HEK293 (cell line): ENCODE results near the gene EFHC1.

Source experiments
- CTCF ChIA-PET: fragments of 350-600 bp; formaldehyde crosslinking; extraction: SDS; loops from one replicate; lab custom pipeline; 2021; ENCODE audit warnings: antibody characterized with exemption; lab: Yijun Ruan, JAX
- POLR2A ChIA-PET: fragments of 300-600 bp; formaldehyde crosslinking; extraction: SDS; loops from one replicate; lab custom pipeline; 2020; ENCODE audit warnings: antibody characterized with exemption, inconsistent platforms; lab: Yijun Ruan, JAX
- H3K27ac ChIP-seq: fragments of 200-500 bp; sonication (Bioruptor generic); 2 replicates; pipeline ENCODE4 v1.5.1; 2014; ENCODE audit warnings: low read depth, low read length, control low read depth, inconsistent platforms; ENCODE audit errors: extremely low read depth
- H3K36me3 ChIP-seq, 2 experiments: fragments of 200-500 bp in 1 of 2; sonication (Bioruptor generic) in 1 of 2; 1 replicate in 1 of 2; 2 replicates in 1 of 2; pipeline ENCODE4 v1.5.1; 2014 to 2017; ENCODE audit warnings: inconsistent platforms in 2 of 2, low read length in 2 of 2; ENCODE audit not compliant: control insufficient read depth in 2 of 2, insufficient read depth in 1 of 2
- H3K4me1 ChIP-seq: fragments of 200-500 bp; sonication (Bioruptor generic); 2 replicates; pipeline ENCODE4 v1.5.1; 2014; ENCODE audit warnings: mild to moderate bottlenecking, low read length, inconsistent platforms; ENCODE audit not compliant: control insufficient read depth, insufficient read depth
- H3K4me3 ChIP-seq: 2 replicates; pipeline ENCODE4 v1.5.1; 2011; ENCODE audit warnings: low read depth, mild to moderate bottlenecking, control low read depth, low read length, moderate library complexity
- H3K9me3 ChIP-seq: fragments of 200-500 bp; sonication (Bioruptor generic); 2 replicates; pipeline ENCODE4 v1.5.1; 2014; ENCODE audit warnings: low read depth, low read length, inconsistent platforms; ENCODE audit not compliant: control insufficient read depth, insufficient read depth
- BCL6B ChIP-seq: fragments of 450-650 bp; formaldehyde crosslinking; IDR thresholded peaks from 2 replicates; pipeline ENCODE4 v1.5.1; 2017; ENCODE audit warnings: missing biosample characterization, missing genetic modification characterization
- ELK4 ChIP-seq: IDR thresholded peaks from 2 replicates; pipeline ENCODE4 v1.6.1; 2011; ENCODE audit warnings: mild to moderate bottlenecking, low read depth, low read length, borderline replicate concordance
- GLI4 ChIP-seq: fragments of 450-650 bp; formaldehyde crosslinking; IDR thresholded peaks from 2 replicates; pipeline ENCODE4 v1.5.1; 2016; ENCODE audit warnings: missing biosample characterization, missing genetic modification characterization
- HOXD13 ChIP-seq: sonication (generic); formaldehyde crosslinking; IDR thresholded peaks from 2 replicates; pipeline ENCODE4 v1.8.0; 2022; ENCODE audit warnings: missing genetic modification reagents, borderline replicate concordance
- KLF7 ChIP-seq: fragments of 450-650 bp; formaldehyde crosslinking; IDR thresholded peaks from 2 replicates; pipeline ENCODE4 v1.5.1; 2016; ENCODE audit warnings: missing biosample characterization, missing genetic modification characterization, borderline replicate concordance
- OVOL3 ChIP-seq: fragments of 450-650 bp; formaldehyde crosslinking; IDR thresholded peaks from 2 replicates; pipeline ENCODE4 v1.5.1; 2016; ENCODE audit warnings: missing biosample characterization, missing genetic modification characterization
- SP3 ChIP-seq: fragments of 450-650 bp; formaldehyde crosslinking; IDR thresholded peaks from 2 replicates; pipeline ENCODE4 v1.5.1; 2016; ENCODE audit warnings: missing biosample characterization, missing genetic modification characterization
- SP7 ChIP-seq: fragments of 450-650 bp; formaldehyde crosslinking; IDR thresholded peaks from 2 replicates; pipeline ENCODE4 v1.5.1; 2016; ENCODE audit warnings: missing biosample characterization, missing genetic modification characterization
- ZNF138 ChIP-seq: fragments of 450-650 bp; formaldehyde crosslinking; IDR thresholded peaks from 2 replicates; pipeline ENCODE4 v1.5.1; 2016; ENCODE audit warnings: missing biosample characterization, missing genetic modification characterization, borderline replicate concordance
- ZNF239 ChIP-seq: fragments of 450-650 bp; formaldehyde crosslinking; IDR thresholded peaks from 2 replicates; pipeline ENCODE4 v1.5.1; 2016; ENCODE audit warnings: missing biosample characterization, missing genetic modification characterization
- ZNF266 ChIP-seq: fragments of 450-650 bp; formaldehyde crosslinking; IDR thresholded peaks from 2 replicates; pipeline ENCODE4 v1.5.1; 2016; ENCODE audit warnings: missing biosample characterization, missing genetic modification characterization, low read depth
- ZNF426 ChIP-seq: fragments of 450-650 bp; formaldehyde crosslinking; IDR thresholded peaks from 2 replicates; pipeline ENCODE4 v1.5.1; 2017; ENCODE audit warnings: missing biosample characterization, missing genetic modification characterization, mild to moderate bottlenecking, inconsistent platforms, moderate library complexity
- ZNF501 ChIP-seq: fragments of 450-650 bp; formaldehyde crosslinking; IDR thresholded peaks from 2 replicates; pipeline ENCODE4 v1.5.1; 2016; ENCODE audit warnings: missing biosample characterization, missing genetic modification characterization
- ZNF513 ChIP-seq: fragments of 450-650 bp; IDR thresholded peaks from 2 replicates; pipeline ENCODE4 v1.5.1; 2018; ENCODE audit warnings: missing biosample characterization, missing genetic modification characterization
- ZNF514 ChIP-seq: fragments of 450-650 bp; formaldehyde crosslinking; IDR thresholded peaks from 2 replicates; pipeline ENCODE4 v1.5.1; 2016; ENCODE audit warnings: missing biosample characterization, missing genetic modification characterization
- ZNF558 ChIP-seq: fragments of 450-650 bp; formaldehyde crosslinking; IDR thresholded peaks from 2 replicates; pipeline ENCODE4 v1.5.1; 2016; ENCODE audit warnings: missing biosample characterization, missing genetic modification characterization
- ZNF610 ChIP-seq: fragments of 450-650 bp; formaldehyde crosslinking; IDR thresholded peaks from 2 replicates; pipeline ENCODE4 v1.5.1; 2016; ENCODE audit warnings: missing biosample characterization, missing genetic modification characterization, borderline replicate concordance
- ZNF645 ChIP-seq: fragments of 450-650 bp; formaldehyde crosslinking; IDR thresholded peaks from 2 replicates; pipeline ENCODE4; 2016; ENCODE audit warnings: missing biosample characterization, missing genetic modification characterization
- ZNF654 ChIP-seq: fragments of 450-650 bp; formaldehyde crosslinking; IDR thresholded peaks from 2 replicates; pipeline ENCODE4 v1.5.1; 2016; ENCODE audit warnings: low read depth, missing biosample characterization, missing genetic modification characterization
- ZNF747 ChIP-seq: fragments of 450-650 bp; formaldehyde crosslinking; IDR thresholded peaks from 2 replicates; pipeline ENCODE4 v1.5.1; 2016; ENCODE audit warnings: missing biosample characterization, missing genetic modification characterization
- ZNF776 ChIP-seq: fragments of 450-650 bp; formaldehyde crosslinking; IDR thresholded peaks from 2 replicates; pipeline ENCODE4 v1.5.0; 2017; ENCODE audit warnings: missing biosample characterization, missing genetic modification characterization, borderline replicate concordance
- ZNF792 ChIP-seq: fragments of 450-650 bp; formaldehyde crosslinking; IDR thresholded peaks from 2 replicates; pipeline ENCODE4 v1.5.1; 2016; ENCODE audit warnings: missing biosample characterization, missing genetic modification characterization
- ZSCAN23 ChIP-seq: fragments of 450-650 bp; formaldehyde crosslinking; IDR thresholded peaks from 2 replicates; pipeline ENCODE4 v1.5.1; 2016; ENCODE audit warnings: missing biosample characterization, missing genetic modification characterization

Gene EFHC1

GRCh38 chr6:52552278-52552643 lies 132.1 kb downstream of the EFHC1 start (continued):
- no peak for TF ChIP-seq ZNF426 (tag by site-specific recombination)
- TF ChIP-seq ZNF558 = no peak
- TF ChIP-seq, all 188 proteins: peak for 0

- H3K27ac ChIP-seq = no peak overlapping the region
- ChIA-PET POLR2A (no interaction called here), CTCF (interaction anchor here (1.2 to 2.6 kb wide), 3 partner anchors 22 to 137 kb away, joined by 3 to 9 read pairs (median 3); no protein-coding TSS in a partner anchor)
- TF ChIP-seq ZNF610 = no peak
- TF ChIP-seq ZNF239 (tag by site-specific recombination) = peak; percentile 95
- H3K9me3 ChIP-seq = no peaks in the 10 kb centered on the region
- no peaks in the 10 kb centered on the region for H3K36me3 ChIP-seq
- H3K4me1 ChIP-seq = peaks cover 23% of the 10 kb centered on the region
- H3K4me3 ChIP-seq = no peak overlapping the region
These were observed 133.0 kb downstream of the EFHC1 start for GRCh38 chr6:52553158-52553557.

GRCh38 chr6:52553719-52554118 lies 133.6 kb downstream of the EFHC1 start:
- H3K27ac ChIP-seq = no peak overlapping the region
- H3K9me3 ChIP-seq = no peaks in the 10 kb centered on the region
- H3K4me1 ChIP-seq = peaks cover 17% of the 10 kb centered on the region
- H3K4me3 ChIP-seq = no peak overlapping the region
- H3K36me3 ChIP-seq = no peaks in the 10 kb centered on the region
- ChIA-PET CTCF (interaction anchor here (1.4 kb wide), 1 partner anchor 111 kb away, joined by 3 read pairs; no protein-coding TSS in a partner anchor), POLR2A (no interaction called here)
- TF ChIP-seq ZNF239 (tag by site-specific recombination) = no peak
- TF ChIP-seq ZNF513 (tag by site-specific recombination) = no peak
- TF ChIP-seq ZNF654 (tag by site-specific recombination) = no peak
- no peak for TF ChIP-seq HOXD13
- no peak for TF ChIP-seq ZNF776 (tag by site-specific recombination)
- TF ChIP-seq ZNF138 (tag by site-specific recombination) = no peak
- TF ChIP-seq ZNF792 (tag by site-specific recombination) = no peak
- TF ChIP-seq ZNF514 = no peak
- TF ChIP-seq ZNF747 (tag by site-specific recombination) = no peak
- TF ChIP-seq GLI4 (tag by site-specific recombination) = no peak
- TF ChIP-seq KLF7 (tag by site-specific recombination) = no peak
- TF ChIP-seq ZNF266 (tag by site-specific recombination) = no peak
- no peak for TF ChIP-seq ZNF645 (tag by site-specific recombination)
- TF ChIP-seq ZNF501 = no peak
- no peak for TF ChIP-seq SP3 (tag by site-specific recombination)
- no peak for TF ChIP-seq ZSCAN23 (tag by site-specific recombination)
- TF ChIP-seq OVOL3 = no peak
- TF ChIP-seq ELK4 = no peak
- TF ChIP-seq BCL6B (tag by site-specific recombination) = no peak
- no peak for TF ChIP-seq SP7 (tag by site-specific recombination)
